NCI-H128 (cell line): Measurements from ENCODE around the gene MIA3.
"Not testable (repeated sequence)": the region's sequence is repeated elsewhere in the genome, so short reads cannot be mapped to it uniquely, and the experiment has no call there.

Experiments
- DNase-seq: peaks from one replicate; lab custom pipeline; 2025; ENCODE audit not compliant: unreplicated experiment; lab: John Stamatoyannopoulos, UW

The MIA3 gene

DNA sequence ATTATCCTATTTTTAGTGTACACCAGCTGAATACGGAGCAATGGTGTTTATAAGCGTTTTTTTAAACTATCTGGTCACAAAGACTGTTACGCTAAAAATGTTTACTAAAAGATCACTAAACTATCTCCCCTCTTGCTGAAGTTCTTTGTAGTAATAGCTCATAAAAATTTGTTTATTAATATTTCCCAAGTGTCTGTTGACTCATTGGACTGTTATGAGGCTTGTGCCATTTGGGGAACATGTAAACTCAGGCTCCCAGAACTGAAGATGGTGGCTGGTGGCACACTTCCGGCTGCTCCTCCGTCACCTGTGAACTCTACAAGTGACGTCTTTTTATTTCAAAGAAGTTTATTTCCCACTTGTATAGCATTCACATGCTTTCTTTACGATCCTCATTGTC, 48.1 kb downstream of the MIA3 start:
- DNase-seq, result no peak

DNA sequence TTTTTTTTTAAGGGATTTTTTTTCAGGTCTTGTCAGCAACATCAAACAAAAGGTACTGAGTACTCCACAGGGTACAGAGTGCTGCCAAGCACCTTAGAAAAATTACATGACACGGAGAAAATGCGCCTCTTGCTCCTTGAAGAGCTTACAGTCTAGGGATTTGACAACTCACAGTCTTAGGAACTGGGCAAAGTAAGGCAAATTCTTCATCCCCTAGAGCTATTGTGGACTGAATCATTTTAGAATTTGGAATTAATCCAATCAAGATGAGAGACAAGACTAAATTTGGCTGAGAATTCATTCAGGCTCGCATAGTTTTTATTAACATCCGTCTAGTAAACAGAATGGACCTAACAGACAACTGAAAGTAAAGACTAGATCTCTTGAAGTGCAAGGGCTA, 50.3 kb downstream of the MIA3 start:
- not testable (repeated sequence) for DNase-seq

DNA sequence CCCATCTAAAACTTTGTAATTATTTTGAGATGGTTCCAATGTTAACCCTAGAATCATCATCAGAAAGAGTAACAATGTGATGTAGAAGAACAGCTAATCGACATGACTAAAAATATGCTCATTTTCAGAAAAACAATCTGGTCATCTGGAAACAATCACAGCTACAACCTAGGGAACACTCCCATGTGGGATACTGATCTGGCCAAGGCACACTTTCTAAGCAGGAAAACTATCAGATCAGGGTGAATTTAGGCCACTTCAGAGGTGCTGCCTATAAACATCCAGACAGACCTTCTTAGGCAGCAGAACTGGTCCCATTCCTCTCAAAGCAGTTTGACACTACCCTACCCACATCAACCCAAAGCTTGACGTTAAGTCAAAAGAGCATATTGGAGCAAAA, 51.2 kb downstream of the MIA3 start:
- not testable (repeated sequence) for DNase-seq

DNA sequence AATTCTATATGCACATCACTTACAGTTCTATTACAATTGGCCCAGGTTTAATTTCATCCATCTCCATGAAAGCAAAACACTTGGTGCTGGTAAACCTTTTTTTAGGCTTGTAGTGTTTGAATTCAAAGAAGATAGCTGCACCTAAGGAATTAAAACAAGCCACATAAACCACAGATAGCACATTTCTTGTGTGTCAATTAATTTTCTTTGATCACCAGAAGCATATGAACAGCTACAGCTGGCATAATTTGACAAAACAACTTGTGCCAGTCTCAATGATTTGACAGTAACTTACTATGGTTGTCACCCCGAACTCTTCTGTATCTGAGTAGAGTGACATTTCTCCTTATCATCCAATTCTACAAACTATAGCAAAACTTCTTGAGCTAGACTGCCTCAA, 52.2 kb downstream of the MIA3 start:
- no peak for DNase-seq

DNA sequence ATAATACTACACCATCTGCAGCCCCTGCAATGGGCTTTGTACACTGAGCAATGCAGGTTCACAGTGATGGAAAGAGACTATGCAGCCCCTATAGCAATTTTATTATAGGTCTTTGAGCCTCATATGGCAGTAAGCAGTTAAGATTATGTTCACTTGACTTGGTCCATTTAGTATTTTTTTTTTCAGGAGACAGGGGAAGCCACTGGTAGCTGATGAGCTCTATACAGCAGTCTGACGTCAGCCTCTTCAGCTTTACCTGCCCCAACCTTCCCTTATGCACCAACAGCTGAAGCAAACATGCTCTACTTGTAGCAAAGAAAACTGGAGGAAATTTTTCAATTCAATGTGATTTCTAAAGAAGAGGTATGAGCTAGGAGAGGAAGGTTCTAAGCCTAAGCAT, 62.2 kb downstream of the MIA3 start:
- no peak for DNase-seq

DNA sequence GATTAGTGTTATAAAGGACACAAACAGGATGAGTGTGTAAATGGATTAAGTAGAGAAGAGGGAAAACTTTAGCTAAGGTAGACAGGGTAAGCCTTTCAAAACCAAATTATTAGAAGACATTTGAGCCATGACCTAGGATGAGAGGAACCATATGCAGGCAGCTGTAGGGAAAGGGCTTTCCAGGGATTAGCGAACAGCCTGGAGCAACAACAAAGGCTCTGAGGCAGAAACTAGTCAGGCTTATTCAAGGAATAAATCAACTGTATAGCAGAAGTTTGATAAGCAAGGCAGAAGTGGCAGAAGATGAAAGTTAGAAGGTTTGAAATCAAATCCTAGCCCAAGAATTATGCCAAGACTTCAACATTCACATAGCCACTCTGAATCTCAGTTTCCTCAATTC, 73.1 kb downstream of the MIA3 start:
- DNase-seq, result no peak

DNA sequence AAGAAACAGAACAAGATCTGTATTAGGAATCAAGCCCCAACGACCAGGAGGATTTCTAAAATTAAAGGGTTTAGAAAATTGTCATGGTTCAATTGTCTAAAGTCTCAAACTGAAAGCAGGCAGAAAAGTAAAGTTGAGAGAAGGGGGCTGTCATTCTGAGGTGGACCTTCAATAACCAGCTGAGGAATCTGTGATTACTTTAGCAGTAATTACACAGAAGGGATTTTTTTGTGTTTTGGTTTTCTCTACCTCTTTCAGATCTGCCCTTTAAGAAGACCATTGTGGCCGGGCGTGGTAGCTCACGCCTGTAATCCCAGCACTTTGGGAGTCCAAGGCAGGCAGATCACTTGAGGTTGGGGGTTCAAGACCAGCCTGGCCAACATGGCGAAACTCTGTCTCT, 77.0 kb downstream of the MIA3 start:
- no peak for DNase-seq

DNA sequence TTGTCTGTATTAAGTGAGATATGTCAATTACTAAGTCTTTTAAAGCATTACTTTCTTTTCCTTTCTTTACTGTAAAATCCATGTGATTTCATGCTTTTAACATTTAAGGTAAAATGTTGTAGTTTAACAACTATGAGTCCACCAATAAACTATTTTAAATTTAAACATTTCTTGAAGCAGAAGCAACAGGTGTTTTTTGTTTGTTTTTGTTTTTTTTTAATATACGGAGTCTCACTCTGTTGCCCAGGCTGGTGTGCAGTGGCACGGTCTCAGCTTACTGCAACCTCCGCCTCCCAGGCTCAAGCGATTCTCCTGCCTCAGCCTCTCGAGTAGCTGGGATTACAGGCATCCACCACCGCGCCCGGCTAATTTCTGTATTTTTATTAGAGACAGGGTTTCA, 78.8 kb downstream of the MIA3 start:
- DNase-seq, result no peak

DNA sequence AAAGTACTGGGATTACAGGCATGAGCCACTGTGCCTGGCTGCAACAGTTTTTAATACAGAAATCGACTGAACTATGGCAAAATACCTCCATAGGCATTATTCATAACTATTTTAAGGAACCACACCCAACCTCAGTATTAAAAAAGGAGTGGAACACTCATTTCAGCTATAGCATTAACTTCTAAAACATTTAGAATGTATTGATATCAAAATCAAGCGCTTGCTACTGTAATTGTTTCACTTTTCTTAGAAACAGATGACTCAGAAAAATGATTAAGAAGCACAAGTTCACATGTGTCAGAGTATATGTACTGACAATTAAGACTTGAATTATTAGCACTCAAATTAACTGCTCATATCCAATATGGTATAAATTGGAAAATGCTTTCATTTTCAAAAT, 79.3 kb downstream of the MIA3 start:
- no peak for DNase-seq

DNA sequence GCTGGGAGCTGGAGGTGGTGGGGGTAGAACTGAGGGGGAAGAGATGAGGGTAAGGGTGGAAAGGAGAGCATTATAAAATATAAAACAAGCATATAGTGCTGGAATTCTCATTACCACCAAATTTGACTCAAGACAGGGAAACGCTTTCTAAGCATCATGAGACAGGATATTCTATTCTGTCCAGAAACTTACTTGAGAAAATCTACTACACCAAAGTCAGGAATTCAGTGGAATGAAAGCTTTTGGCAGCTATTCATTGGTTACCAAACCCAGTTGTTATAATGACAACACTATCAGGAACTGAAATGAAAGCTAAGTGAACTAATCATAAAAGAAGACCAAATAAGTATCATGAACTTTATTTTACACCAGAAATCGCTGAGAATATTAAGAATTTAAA, 79.9 kb downstream of the MIA3 start:
- DNase-seq, result no peak

DNA sequence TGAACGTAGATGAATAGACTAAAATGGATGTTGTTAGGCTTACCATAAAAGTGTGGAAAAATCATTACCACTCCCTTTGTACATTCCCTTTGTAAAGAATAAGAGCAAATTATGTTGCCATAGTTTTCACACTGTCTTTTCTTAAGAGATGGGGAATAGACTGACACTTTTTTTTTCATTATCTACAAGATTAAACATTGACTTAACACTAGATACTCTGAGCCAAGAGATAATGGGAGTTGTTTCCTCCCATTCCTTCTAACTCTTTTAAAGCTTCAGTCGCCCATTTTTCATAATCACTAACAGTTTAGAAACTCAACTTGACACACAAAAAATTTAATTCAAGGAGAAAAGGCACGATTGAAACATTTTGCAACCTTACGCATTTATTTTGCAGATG, 84.3 kb downstream of the MIA3 start:
- no peak for DNase-seq

DNA sequence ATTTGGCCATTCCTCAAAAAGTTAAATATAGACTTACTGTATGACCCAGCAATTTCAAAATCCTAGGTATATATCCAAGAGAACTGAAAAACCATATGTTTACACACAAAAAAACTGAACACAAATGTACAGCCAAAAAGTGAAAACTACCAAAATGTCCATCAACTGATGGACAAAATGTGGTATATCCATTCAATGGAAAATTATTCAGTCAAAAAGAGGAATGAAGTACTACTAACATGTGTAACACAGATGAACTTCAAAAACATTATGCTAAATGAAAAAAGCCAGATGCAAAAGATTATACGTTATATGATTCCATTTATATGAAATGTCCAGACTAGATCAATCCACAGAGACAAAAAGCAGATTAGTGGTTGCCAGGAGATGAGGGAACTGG, 86.4 kb downstream of the MIA3 start:
- no peak for DNase-seq

DNA sequence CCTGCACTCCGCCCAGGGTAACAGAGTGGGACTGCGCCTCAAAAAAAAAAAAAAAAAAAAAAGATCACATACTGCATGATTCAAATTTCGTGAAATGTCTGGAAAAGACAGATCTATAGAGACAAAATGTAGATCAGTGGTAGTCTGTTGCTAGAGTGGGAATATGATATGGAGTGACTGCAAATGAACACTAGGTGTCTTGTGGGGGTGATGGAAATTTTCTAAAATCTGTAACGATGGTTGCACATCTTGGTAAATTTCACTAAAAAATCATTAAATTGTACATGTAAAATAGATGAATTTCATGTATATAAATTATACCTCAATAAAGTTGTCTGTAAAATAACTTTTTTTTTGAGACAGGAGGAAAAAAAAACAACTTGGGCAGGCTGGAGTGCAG, 88.9 kb downstream of the MIA3 start:
- DNase-seq, result no peak

DNA sequence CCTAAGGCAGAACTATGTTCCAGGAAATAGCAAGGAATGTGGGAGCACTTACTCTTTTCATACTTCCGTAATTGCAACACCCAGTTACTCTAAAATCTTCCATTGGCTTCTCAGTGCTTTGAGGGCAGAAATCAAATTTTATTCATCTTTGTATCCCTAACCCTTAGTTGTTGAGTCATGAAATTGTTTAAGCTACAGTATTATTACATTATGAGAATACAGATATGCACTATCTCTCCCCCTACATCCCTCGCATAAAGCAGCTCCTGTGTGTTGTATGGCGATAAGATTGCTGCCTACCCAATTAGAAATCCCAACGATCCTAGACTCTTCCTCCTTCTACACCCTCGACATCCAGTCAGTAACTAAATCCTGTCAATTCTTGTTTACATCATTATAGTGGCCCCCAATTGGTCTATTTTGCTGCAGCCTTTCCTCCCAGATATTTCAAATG, 91.8 kb downstream of the MIA3 start:
- DNase-seq, result no peak

DNA sequence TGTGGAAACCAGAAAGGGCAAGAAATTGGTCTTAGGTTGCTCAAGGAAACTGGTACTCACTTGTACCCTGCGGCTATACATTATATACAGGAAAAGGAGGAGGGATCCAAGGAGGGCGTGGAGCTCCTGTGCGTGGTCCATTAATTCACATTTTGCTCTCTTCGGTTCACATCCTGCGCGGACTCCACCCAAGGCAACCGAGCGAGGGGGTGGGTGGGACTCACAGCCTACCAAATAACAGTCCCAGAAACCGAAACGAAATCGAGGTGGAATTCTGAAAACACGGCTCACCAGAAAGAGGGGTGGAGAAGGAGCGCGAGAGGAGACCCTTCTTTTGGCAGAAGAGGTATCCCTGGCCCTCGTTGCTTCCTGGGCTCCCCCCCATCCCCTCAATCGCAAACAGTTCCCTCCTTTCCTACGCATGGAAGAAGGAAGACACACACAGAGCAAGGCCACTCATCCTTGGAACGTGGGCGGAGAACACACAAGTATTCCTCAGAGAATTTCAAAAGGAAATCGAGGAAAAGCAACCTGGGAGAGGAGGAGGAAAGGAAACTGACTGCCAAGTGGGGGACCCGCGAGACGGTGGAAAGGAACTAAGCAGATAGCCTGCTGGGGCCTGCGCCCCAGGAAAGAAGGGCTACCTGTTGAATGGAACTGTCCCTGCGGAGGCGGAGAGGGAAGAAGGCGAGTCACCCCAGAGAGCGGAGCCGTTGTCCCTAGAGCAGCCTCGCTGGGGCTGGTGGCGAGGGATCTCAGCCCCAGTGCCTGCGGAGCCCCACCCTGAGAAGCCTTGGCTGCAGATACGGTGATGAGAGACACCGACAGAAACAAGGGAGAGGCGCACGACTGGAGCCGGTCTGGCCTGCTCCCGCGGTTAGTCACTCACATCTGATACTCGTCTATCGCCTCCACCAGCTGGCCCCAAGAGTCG, 93.7 kb downstream of the MIA3 start:
- DNase-seq, result peak; percentile 28

DNA sequence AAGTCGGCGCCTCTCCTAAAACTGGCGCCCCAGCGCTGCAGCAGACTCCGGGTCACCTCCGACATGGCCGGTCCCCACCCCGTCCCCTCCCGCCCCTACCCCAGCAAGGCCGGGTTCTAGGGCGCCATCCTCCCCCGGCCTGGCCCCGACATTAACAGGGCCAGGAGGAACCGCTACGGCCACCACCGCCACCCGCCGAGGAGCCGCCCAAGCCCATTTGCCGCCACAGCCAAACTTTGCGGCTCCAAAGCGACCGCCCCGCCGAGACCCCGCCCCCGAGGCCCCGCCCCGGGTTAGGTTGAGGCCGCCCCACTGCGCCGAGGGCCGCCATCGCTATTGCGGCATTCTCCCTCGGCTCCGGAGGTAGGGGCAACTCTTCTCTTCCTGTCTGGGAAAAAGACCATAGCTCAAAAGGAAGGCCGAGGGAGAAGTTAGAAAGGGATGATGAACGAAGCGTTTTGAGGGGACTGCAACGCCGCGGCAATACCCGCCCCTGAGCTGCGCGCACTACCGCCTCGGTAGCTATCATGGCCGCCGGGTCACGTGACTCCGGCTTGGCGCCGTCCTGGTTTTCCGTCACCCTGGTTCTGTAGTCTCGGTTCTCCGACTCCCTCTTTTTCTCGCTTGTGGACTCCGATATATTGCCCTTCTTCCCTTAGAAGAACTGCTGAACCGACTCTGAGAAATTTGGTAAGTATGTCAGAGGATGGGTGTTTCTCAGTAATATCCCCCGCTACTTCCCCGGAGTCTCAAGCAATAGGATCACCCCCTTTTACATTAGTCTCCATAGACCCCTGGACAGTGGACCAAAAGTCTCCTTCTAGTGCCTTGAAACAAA, 94.6 kb downstream of the MIA3 start, which contains the start of the genes AIDA and BROX:
Gene AIDA, minus strand, starts transcription at position 239 of the 838 bp plus-strand sequence. Its CDS starts 174 bp downstream, at position 65.
Gene BROX, plus strand, starts transcription at position 312 of the 838 bp plus-strand sequence. CDS start 3,136 bp downstream, outside the sequence.
- peak; percentile 87 for DNase-seq

DNA sequence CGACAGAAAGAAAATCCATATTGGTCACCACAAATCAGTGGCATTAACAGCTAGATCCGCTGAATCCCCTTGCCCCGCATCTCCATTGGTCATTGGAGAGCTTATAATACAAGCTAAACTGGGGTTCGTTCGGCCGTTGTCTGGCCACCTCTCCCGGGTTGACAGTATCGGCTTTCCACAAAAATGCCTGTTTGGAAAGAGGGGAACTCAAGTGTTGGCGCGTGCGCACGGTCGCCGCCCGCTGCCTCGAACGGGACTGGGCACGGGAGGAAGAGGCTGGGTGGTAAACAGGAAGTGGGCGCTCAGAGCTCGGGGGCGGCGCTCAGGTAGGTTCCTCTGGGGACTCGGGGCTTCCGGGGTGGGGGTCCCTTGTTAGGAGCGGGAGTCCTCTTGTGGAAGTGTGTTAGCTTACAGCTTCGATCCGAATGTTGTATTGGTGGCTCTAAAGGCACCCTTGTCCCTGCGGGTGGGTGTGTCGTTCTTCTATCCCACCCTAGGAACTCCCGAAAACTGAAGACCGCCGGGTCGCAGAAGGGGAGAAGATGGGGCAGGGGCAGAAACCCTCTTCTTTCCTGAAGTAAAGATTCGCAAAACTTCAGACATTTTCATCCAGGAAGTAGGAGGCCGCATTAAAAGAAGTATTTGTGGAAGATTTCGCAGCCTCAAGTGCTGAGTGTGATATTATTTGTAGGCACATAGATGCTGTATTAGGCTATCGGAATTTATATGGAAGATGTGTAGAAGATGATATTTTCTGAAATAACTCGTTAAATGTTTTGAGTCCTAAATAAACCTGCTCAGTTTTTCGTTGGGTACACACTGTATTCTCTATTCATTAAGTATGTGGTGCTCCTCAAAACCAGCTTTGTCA, 95.4 kb downstream of the MIA3 start:
- peak; percentile 92 for DNase-seq

DNA sequence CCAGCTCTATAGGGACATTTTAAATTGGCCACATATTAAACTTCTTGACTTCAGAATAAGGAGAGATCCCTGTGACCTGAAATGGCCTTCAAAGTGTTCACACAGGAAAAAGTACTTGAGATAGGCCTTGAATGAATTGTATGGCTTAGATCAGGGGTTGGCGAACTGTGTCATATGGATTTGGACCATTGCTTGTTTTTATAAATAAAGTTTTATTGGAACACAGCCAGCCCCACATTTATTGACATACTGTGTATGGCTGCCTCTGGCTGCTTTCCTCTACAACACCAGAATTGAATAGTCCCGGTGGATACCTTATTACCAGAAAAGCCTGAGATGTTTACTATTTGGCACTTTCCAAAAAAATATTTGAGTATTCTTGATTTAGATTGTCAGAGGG, 98.5 kb downstream of the MIA3 start:
- DNase-seq, result no peak
